ENCODE data around the gene FSTL4. TPM values are rescaled to one million over a fixed set of nuclear protein-coding genes. Genes with fewer than 3 reads are reported as not detected.

FSTL4 gene
- polyA plus RNA-seq, 4 donors: 0.78 to 1.2 (median 0.99) TPM

DNA sequence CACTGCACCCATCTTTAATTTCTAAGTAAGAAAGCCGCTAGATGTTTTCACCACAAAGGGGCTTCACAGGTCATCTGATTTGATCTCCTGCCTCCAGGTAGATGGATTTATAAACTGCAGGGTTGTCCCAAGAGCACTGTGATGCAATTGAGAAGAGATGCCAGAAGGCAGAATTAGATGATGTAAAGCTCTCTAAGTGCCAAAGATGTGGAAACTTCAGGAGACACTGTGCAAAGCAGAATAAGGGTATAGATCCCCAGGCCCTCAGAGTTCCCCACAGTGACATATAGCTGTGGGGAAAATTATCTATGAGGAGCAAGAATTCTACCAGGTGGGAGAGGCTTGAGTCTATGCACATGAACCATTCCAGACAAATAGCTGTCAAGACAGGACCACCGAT, 90.5 kb downstream of the FSTL4 start:
- no peak for DNase-seq (ENCODE audit: low read depth in 4 of 4, low spot score in 2 of 4)

- DNase-seq (ENCODE audit: low read depth in 4 of 4, low spot score in 2 of 4): no peak
Observed at GRCh38 chr5:133520991-133521706, 91.2 kb downstream of the FSTL4 start.

GRCh38 chr5:133520062-133520461, 92.3 kb downstream of the FSTL4 start:
- DNase-seq (ENCODE audit: low read depth in 4 of 4, low spot score in 2 of 4): no peak

- no peak for DNase-seq (ENCODE audit: low read depth in 4 of 4, low spot score in 2 of 4)
Observed at GRCh38 chr5:133519191-133519590, 93.2 kb downstream of the FSTL4 start.

GRCh38 chr5:133514456-133514855, 97.9 kb downstream of the FSTL4 start:
- no peak for DNase-seq (ENCODE audit: low read depth in 4 of 4, low spot score in 2 of 4)

DNA sequence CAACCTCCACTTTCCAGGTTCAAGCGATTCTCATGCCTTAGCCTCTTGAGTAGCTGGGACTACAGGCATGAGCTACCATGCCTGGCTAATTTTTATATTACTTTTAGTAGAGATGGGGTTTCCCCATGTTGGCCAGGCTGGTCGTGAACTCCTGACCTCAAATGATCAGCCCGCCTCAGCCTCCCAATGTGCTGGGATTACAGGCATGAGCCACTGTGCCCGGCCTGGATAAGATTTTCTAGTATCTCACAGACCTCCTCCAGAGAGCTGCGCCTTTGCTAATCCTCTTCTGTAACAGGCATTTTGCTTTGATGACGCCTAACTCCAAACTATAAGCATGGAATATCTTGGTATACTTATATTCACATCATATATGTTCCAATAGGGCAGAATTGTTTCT, 99.4 kb downstream of the FSTL4 start:
- DNase-seq (ENCODE audit: low read depth in 4 of 4, low spot score in 2 of 4): no peak

DNA sequence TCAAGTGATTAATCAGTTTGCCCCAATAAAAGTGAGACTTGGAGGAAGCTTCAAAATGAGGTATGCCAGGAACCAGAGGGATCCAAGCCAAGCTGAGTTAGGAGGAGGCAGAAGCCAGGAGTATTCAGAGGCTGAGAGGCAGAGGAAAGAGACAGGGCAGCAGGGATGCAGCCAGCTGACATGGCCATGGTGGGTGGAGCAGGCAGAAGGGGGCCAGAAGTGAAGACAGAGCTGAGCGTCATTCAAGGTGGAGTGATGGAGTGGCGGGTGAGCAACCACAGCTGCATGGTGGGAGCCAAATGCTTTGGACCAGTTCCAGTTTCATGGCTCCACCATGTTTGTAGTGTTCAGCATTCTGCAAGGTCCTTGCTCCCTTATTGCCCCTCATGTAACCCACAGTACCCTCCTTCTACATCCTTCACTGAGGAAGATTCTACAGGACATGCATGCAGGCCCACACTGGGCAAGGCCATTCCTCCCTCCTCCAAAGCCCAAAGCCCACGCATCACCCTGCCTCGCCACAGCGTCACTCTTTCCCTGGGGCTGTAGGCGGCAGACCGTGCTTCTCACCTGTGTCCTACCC, 100.6 kb downstream of the FSTL4 start:
- DNase-seq (ENCODE audit: low read depth in 4 of 4, low spot score in 2 of 4): no peak

DNA sequence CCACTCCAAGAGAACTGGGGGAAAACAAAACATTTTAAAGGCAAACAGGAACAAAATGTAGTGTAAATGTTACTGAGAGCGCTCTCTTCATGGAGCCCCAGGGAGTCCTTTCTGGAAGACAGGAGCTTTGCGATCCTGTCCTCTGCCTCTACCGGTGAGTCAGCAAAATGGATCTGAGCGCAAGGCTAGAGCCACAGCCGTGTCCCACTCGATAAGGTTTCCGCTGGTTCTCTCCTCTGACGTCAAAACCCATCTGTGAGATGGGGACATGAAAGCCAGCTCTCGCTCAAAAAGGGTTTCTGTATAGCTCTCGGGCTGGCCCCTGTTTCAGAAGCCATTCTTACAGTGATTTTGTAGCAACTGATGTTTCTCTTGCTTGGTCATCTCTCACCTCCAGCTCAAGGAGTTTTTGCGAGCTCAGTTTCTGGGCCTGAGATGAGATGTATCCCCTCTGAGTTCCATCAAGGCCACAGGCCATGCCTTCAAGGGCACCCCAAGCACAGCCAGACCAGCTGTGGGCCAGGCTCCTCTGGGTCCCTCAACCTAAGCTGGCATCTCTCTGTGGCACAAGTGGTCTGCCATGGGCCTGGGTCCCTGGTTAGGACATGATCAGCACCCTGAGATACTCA, 101.6 kb downstream of the FSTL4 start:
- no peak for DNase-seq (ENCODE audit: low read depth in 4 of 4, low spot score in 2 of 4)

GRCh38 chr5:133509742-133510079, 102.6 kb downstream of the FSTL4 start:
- no peak for DNase-seq (ENCODE audit: low read depth in 4 of 4, low spot score in 2 of 4)

DNA sequence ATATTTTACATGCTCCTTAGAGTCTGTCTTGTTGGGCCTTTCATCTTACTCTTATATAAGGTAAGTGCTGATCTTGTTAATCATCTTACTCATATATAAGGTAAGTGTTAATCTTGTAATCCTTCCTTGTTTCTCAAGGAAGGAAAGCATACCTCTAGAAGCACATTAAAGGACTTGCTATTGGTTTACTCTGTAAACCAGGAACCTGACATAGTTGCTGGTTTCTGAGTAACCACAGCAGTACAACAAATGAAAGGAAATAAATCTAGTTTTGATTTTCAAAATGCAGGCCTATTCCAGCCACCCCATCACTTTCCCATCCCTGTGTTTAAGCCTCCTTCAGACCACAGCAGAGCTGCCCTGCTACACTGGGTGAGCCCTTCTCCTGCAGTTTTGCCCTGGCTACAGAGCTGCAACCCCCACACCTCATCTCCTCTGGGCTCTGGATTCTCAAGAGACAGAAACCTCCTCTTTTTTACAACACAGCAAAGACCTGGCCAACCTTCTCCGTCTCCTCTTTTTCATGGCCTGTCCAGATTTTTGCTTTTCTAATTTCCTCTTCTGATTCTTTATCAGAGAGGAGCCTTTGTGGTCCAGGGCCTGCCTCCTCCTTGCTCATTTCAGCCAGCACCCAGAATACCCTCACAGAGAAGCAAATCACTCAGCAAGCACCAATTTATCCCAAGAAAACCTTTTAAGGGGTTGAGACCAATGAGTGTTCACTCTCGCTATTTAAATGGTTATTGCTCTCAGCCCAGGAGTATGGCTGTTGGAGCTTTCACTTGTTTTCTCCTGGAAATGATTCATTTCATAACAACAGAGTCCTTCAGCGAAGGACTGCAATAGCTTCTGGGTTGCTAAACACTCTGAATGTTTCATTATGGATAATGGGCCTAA, 103.2 kb downstream of the FSTL4 start:
- DNase-seq (ENCODE audit: low read depth in 4 of 4, low spot score in 2 of 4): no peak

- no peak for DNase-seq (ENCODE audit: low read depth in 4 of 4, low spot score in 2 of 4)
Observed at GRCh38 chr5:133508331-133508730, 104.0 kb downstream of the FSTL4 start.

DNA sequence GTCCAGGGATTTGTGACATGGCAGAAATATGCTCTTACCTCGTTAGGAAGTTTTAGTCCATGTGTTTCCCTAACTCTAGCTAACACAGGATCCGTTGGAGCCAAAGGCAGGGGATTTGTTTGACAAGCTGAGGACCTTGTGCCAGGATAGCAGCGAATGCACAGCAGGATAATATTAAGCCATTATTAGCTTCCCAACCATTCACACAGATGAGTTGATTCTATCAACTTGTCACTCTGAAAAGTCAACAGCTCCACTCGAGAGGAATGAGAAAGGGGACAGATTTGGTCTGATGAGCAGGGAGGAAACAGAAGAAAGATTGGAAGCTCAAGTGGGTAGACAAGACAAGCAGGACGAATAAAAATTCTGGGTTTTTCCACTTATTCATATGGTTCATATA, 106.2 kb downstream of the FSTL4 start:
- no peak for DNase-seq (ENCODE audit: low read depth in 4 of 4, low spot score in 2 of 4)

DNA sequence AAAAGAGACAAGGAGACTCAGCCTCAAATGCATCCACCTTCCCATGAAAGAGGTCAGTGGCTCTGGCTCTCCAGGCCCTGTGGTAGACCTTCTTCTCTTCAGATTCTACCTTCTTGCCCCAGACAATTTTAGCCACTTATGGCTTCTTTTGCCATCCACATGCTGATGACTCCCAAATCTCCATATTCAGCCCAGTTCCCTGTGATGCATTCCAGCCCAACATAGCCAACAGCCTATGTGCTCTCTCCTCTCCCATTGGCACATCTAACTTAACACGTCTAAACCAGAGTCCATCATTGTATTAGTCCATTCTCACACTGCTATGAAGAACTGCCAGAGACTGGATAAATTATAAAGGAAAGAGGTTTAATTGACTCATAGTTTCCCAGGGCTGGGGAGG, 108.8 kb downstream of the FSTL4 start:
- DNase-seq (ENCODE audit: low read depth in 4 of 4, low spot score in 2 of 4): no peak

DNA sequence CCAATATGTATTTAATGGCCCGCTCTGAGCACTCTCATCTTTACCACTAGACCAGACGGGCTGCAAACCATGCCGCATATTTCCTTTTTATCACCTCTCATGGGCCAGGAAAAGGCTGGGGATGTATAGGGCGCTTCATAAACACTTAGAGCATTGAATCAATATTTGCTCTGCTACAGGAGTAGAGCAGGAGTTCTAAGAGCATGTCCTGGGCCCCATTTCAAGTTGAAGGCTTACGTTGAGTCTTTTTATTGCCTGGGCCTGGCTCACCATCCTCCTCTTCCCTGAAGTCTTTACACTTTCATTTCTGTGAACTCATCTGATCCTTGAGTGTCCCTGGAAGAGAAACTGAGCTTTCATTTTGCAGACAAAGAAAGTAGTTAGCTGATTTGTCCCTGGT, 112.4 kb downstream of the FSTL4 start:
- no peak for DNase-seq (ENCODE audit: low read depth in 4 of 4, low spot score in 2 of 4)

DNA sequence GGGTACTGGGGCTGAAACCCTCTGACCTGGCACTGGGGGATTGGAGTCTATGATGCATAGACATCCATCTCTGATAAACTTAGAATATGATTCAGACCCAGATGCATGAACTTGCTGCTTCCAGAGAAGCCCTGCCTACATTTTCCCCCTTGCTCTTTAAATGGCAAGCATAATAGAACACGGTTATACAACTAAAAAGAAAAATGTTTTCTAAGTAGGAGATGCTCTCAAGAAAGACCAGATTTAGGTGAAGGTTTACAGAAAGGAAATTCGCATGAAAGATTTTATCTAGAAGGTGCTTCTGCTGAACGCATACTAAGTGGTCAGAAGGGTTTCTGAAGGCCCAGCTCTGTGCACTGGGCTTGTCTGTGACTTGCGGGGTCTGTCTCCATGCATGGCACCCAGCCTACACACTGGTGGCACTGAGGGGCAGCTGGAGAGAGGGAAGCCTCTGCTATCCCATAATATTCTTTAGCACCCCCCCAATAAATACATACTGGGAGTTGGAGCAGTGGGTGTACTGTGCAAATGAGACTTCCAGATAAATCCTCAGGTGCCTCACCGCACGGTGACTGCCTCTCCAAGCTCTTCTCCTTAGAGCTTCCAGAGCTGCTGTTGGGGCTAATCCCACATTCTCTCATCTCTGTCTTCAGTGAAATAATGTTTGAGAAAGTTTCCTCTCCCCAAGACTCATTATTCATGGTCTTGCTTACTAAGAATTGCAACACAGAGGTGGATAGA, 114.6 kb downstream of the FSTL4 start:
- DNase-seq (ENCODE audit: low read depth in 4 of 4, low spot score in 2 of 4): no peak

DNA sequence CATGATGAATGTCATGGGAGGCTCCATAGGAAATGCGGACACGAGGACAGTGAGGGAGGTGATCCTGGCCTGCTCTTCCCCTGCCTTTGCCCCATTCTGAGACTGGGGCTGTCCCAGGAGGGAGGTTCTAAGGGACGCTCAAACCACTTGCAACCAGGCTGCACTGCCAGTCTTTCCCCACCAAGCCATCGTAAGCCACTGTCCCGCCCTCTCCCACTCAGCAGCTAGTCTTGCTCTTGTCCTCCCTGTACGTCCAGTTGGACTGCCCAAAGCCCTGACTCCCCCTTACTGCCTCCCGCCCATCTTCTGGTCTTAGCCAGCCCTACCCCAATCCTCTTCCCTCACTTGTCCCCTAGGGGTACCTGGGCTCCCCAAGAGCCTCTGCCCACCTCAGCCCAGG, 115.7 kb downstream of the FSTL4 start:
- no peak for DNase-seq (ENCODE audit: low read depth in 4 of 4, low spot score in 2 of 4)

- no peak for DNase-seq (ENCODE audit: low read depth in 4 of 4, low spot score in 2 of 4)
Observed at GRCh38 chr5:133494923-133495246, 117.5 kb downstream of the FSTL4 start.

DNA sequence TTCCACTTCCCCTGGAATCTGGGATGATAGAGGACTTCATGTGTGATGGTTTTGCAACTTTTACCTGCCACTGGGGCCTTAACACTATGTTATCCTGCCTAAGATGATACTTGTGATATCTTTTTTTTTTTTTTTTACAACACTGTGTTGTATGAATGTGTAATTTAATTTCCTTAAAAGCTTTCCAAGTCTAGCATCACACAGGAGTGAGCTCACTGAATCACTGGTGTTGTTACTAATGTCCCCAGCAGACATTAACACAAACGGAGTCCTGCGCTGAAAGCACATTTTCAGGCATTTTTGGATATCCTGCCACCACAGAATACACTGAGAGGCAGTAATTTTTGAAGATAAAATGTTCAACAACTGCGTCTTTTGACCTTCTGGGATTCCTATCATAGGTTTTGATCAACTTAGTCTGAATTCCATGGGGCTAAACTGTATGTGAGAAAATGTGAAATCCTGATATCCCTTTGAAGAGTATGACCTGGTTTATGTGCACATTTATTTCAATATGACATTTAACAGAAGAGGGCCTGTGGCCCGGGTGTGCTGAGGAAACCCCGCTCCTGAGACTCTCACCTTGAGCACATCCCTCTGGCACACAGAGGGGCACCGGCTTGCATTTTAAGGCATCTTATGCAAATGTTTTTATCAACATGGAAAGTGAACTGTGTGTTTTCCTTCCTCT, 118.0 kb downstream of the FSTL4 start:
- no peak for DNase-seq (ENCODE audit: low read depth in 4 of 4, low spot score in 2 of 4)

GRCh38 chr5:133489632-133490031, 122.7 kb downstream of the FSTL4 start:
- DNase-seq (ENCODE audit: low read depth in 4 of 4, low spot score in 2 of 4): no peak

DNA sequence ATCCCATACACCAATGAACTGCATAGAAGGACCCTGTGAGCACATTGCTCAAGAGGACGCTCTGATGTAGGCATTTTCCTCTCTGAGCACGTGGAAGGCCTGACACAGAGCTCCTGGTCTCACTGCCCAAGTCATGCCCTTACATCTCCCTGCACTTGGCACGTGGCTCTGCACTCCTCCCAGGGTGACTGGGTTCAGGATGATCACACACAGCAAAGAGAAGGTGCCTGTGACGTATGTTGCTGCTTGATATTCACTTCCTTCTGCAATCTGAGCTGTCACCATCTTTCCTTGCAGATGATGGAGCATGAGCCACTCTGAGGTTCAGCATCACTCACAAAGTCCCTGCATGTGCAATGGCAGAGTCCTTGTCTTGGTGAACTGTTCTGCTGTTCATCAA, 125.2 kb downstream of the FSTL4 start:
- no peak for DNase-seq (ENCODE audit: low read depth in 4 of 4, low spot score in 2 of 4)

Measured in left renal cortex interstitium (tissue), 4 donors.